Measurements from ENCODE around the gene KCNQ2. TPM values are rescaled to one million over a fixed set of nuclear protein-coding genes. Genes with fewer than 3 reads are reported as not detected.

Gene KCNQ2
- total RNA-seq, 4 donors from 2014 or later: not detected

- intact Hi-C loops (cut with DNase I): no loop called here
- TF ChIP-seq POLR2A (IDR thresholded peaks at IDR 0.05) (no peak), CTCF (IDR thresholded peaks at IDR 0.05) (no peak)
- 29 to 39% methylated on average over 16 to 22 of the region's 35 CpGs for WGBS, 2 donors
- Histone ChIP-seq H3K4me1 (peaks cover 0 to 23% (median 3%) of the 10 kb centered on the region in 3 donors), H3K4me3 (no peak overlapping the region), H3K9me3 (no peaks in the 10 kb centered on the region), H3K27ac (no peak overlapping the region), H3K27me3 (peaks cover 0 to 96% (median 2%) of the 10 kb centered on the region in 4 donors), H3K36me3 (no peaks in the 10 kb centered on the region)
- DNase-seq: no peak
Measured at GRCh38 chr20:63454731-63455567, 17.5 kb downstream of the KCNQ2 start.

- no peak for DNase-seq
- H3K9me3 ChIP-seq: no peaks in the 10 kb centered on the region
- H3K27me3 ChIP-seq: peaks cover 0 to 98% (median 3%) of the 10 kb centered on the region in 4 donors
- TF ChIP-seq POLR2A (IDR thresholded peaks at IDR 0.05) (no peak), CTCF (IDR thresholded peaks at IDR 0.05) (no peak)
- intact Hi-C loops (cut with DNase I): no loop called here
- WGBS, 2 donors: 48 to 59% methylated on average over 6 to 18 of the region's 46 CpGs
- no peaks in the 10 kb centered on the region for H3K36me3 ChIP-seq
- no peak overlapping the region for H3K27ac ChIP-seq
- peaks cover 0 to 23% (median 3%) of the 10 kb centered on the region in 3 donors for H3K4me1 ChIP-seq
- H3K4me3 ChIP-seq: no peak overlapping the region
Measured at GRCh38 chr20:63452821-63453523, 19.5 kb downstream of the KCNQ2 start.

GRCh38 chr20:63452341-63452740 is 20.1 kb downstream of the KCNQ2 start:
- TF ChIP-seq CTCF (IDR thresholded peaks at IDR 0.05): no peak
- H3K4me3 ChIP-seq: no peak overlapping the region
- no peak overlapping the region for H3K27ac ChIP-seq
- no peaks in the 10 kb centered on the region for H3K36me3 ChIP-seq
- DNase-seq: no peak
- H3K27me3 ChIP-seq: peaks cover 0 to 98% (median 3%) of the 10 kb centered on the region in 4 donors
- 80 to 84% methylated on average over 1 to 6 of the region's 20 CpGs for WGBS, 2 donors
- H3K9me3 ChIP-seq: no peaks in the 10 kb centered on the region
- H3K4me1 ChIP-seq: peaks cover 0 to 17% (median 3%) of the 10 kb centered on the region in 3 donors
- intact Hi-C loops (cut with DNase I): no loop called here

GRCh38 chr20:63451821-63452220 is 20.6 kb downstream of the KCNQ2 start:
- WGBS, 2 donors: 98% methylated on average over 4 of the region's 17 CpGs; no CpG with 5 or more reads in 1 of the 2 donors
- DNase-seq: no peak
- TF ChIP-seq POLR2A (IDR thresholded peaks at IDR 0.05) (no peak), CTCF (IDR thresholded peaks at IDR 0.05) (no peak)
- Histone ChIP-seq H3K27me3 (peaks cover 0 to 98% (median 3%) of the 10 kb centered on the region in 4 donors), H3K4me3 (no peak overlapping the region), H3K4me1 (peaks cover 0 to 12% (median 3%) of the 10 kb centered on the region in 3 donors), H3K36me3 (no peaks in the 10 kb centered on the region), H3K9me3 (no peaks in the 10 kb centered on the region), H3K27ac (no peak overlapping the region)
- intact Hi-C loops (cut with DNase I): no loop called here
